ENCODE data around the gene ADSS2.

DNA sequence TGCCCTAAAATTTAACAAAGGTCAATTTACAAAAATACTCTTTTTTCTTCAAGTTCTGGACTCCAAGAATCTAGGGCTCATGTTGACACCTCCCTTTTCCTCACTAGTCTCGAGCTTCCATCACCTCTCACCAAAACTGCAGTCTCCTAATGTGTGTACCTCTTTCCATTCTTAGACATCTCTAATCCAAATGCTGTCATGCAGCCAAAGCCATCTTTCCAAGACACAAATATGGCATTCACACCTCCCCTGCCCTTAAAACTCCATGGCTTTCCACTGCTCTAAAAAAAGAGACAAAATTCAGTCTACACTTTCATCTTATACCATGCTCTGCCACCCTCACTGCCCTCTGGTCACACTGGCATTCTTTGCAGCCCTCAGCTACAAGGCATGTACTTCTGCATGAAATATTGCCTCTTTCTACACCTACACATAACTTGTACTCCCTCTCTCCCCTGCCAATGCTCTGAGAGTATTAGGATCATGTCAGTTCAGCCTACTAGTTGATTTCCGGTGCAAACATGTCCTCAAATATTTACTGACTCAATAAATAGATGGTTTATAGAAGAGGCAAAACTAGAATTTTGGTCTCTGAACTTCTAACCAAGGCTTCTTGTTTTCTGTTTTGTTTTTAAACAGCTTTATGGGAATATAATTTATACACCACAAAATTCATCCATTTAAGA is 26.9 kb downstream of the ADSS2 start:
- no peak for TF ChIP-seq POLR2A (IDR thresholded peaks at IDR 0.05)
- TF ChIP-seq, protein P1, sequence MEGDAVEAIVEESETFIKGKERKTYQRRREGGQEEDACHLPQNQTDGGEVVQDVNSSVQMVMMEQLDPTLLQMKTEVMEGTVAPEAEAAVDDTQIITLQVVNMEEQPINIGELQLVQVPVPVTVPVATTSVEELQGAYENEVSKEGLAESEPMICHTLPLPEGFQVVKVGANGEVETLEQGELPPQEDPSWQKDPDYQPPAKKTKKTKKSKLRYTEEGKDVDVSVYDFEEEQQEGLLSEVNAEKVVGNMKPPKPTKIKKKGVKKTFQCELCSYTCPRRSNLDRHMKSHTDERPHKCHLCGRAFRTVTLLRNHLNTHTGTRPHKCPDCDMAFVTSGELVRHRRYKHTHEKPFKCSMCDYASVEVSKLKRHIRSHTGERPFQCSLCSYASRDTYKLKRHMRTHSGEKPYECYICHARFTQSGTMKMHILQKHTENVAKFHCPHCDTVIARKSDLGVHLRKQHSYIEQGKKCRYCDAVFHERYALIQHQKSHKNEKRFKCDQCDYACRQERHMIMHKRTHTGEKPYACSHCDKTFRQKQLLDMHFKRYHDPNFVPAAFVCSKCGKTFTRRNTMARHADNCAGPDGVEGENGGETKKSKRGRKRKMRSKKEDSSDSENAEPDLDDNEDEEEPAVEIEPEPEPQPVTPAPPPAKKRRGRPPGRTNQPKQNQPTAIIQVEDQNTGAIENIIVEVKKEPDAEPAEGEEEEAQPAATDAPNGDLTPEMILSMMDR (IDR thresholded peaks at IDR 0.05) = no peak
